HS-27A (cell line): ENCODE data around the gene RPAIN.

ENCODE experiments used
- DNase-seq: peaks from one replicate; pipeline ENCODE4 v3.0.0-alpha.2; 2012; ENCODE audit warnings: low read depth, missing footprints

RPAIN gene, protein sequence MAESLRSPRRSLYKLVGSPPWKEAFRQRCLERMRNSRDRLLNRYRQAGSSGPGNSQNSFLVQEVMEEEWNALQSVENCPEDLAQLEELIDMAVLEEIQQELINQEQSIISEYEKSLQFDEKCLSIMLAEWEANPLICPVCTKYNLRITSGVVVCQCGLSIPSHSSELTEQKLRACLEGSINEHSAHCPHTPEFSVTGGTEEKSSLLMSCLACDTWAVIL

DNA sequence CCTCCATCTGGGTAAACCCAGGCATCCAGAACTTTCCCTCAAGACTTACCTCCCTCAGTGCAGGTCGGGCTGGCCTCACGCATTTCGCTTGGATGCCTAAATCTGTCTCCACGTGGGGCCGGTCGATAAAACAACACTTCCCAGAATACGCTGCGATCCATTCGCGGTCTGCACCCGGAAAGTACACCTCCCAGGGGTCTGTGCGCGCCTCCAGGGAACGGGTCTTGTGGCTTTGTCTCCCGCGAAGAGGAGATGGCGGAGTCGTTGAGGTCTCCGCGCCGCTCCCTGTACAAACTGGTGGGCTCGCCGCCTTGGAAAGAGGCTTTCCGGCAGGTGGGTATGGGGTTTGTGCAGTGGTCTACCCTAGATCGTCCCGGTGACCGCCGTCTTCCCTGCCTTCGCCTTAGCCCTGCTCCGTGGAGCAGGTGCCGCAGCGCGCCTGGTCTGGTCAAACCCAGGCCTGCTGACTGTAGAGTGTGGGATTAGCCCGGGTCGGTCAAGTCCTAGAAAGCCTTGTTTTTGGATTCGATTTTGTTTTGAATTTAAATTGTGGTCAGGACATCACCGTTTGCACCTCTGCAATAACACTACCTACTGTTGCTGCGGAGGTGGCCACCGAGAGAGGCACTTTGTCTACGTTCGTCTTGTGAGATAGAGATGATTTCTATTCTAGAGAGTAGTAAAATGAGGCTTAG lies at the start of gene RPAIN:
TSS of gene RPAIN (plus strand) at position 224 of the 695 bp plus-strand sequence. CDS start at position 253, 29 bp downstream.
- DNase-seq, result no peak

DNA sequence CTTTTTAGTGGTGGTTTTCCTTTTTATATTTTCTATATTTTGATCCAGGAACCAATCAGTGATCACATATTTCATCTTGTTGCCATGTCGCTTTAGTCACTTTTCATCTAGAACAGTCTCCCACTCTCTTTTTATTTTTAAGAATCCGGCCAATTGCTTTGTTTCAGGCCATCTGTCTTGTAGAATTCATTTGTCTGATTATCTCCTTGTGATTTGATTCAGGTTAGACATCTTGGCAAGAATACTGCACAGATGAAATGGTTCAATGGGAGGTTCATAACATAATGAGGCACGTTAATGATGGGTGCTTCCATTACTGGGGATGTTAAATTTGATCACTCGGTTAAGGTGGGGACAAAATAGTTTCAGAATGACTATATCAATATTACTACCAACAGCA lies 49.6 kb upstream of the RPAIN start:
- no peak for DNase-seq

DNA sequence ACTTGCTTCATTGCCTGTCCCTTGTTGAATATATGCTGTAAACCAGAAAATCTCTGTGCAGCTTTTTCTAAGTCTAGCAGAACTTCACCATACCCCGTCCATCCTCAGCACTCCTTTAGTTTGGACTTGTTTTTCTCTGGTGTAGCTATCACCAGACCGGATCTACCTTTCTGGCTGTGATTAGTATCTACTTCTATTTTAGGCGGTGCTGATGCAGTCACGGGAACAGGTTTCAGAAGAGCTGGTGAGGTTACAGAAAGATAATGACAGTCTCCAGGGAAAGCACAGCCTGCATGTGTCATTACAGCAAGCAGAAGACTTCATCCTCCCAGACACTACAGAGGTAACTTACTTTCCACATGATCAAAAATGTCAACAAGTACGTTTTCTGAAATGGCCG lies 46.9 kb upstream of the RPAIN start:
- DNase-seq, result no peak

DNA sequence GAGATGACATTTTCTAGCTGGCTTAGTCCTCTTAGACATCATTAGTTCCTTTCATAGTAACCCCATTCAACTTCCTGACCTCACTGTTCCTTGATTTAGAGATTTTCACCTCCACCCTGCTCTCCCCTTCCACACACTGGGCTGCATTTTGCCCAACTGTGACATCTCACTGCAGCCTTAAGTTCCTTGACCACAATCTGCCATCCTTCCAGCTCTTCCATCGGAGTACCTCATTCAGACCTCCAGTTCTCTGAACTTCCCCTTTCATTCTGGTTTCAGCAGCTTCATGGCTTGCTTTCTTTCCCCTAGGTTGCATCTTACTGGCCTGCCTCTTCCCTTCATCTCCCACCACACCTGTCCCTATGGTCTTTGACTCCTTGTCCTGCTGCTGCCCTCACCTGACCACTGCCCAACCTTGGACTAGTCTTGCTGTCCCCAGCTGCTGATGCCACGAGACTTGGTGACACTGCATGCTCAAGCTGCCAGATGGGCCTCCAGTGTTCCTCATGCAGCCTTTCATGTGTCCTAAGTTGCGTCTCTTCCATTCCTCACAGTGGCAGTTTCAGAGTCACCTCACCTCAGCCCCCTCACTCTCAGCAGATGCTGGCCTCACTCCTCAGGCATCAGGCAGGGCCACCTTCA lies 41.3 kb upstream of the RPAIN start:
- DNase-seq, result no peak

DNA sequence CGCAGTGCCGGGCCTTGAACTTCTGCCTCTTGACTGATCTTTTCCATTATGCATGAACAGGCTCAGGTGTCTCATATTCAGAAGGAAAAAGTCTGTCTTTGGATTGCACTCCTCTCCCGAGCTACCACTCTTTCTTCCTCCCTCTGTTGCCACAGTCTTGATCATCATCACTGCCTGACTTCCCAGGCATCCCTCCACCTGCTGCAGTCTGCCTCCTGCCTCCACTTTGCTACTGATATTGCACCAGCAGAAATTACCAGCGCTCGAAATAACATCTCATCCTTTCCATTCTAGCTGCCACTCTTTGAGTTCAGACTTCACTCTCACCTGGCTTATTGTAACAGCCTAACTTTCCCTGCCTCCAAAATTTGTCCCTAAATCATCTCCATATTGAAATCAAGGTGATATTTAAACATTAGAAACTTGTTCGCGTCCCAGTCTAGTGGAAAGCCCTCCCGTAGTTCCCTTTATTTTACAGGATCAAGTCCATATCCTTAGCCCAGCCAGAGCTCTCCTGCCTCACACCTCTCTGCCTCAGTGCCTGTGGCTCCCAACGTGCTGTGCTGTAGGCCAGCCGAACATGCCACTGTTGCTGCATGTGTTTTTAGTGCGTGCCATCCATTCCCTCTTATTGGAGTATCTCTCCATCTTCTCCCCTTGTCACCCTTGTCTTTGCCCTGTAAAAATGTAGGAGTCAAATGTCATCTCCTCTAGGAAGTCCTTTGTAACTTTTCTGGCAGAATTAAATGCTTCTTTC lies 40.5 kb upstream of the RPAIN start:
- DNase-seq, result no peak

DNA sequence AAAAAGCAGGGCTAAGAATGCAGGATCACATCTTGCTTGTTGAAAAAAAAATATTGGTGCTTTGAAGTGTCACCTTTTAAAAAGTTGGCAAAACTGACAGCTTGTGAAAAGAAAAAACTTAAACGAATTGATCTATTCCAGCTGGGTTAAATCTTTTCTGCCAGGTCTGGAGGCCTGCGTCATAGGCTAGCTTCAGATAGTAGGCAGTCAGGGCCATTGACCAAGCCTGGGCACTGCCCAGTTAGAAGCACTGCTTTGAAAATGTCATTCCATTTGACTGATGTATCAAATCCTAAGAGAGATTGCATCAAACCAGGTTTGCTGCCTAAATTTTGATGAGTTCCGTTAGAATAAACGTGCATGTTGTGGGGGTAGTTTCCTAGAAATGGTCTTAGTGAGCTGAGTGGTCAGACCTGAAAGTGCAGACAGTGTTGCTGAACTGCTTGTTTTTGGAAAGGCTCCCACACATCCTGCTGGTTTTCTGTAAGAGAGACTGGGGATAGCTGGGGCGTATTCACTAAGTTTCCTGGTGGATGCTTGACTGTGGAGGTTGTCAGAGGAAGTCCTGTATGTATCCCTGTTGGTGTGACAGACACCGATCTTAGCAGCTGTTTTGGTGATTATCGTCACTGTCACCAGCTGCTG lies 39.4 kb upstream of the RPAIN start:
- DNase-seq, result no peak

DNA sequence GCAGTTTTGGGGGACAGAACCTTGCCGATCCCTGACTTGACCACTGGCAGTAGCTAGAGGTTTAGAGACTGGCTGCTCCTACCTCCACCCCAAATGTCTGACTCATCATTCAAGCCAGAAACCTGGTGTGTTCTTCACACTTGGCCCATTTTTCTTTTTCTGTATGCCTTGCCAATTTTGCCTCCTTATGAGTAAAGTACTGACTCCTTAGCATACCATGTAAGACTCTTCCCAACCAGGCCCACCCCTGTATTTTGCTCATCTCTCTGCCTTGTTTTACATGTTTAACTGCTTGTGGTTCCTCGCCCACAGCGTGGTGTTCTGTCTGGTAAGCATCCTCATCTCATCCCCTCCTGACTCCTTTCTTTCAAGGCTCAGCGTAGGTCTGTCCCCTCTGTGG lies 38.4 kb upstream of the RPAIN start:
- DNase-seq, result no peak

DNA sequence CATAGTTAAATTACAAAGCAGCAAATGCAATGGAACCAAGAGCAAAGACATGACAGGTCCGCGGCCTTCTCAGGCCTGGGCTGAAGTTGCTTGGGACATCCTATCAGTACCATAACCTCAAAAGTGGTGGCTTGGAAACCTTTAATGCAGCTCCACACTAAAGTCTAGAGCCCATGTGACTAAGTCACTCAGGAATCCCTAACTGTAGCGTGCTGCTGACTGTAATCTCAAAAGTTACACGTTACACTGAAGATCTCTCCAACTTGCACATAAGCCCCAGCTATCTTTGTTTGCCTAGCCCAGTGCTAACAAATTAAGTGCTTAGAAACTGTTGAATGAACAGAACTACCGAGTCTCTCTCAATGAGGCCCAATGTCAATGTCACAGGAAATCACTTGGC lies 28.3 kb upstream of the RPAIN start:
- no peak for DNase-seq

DNA sequence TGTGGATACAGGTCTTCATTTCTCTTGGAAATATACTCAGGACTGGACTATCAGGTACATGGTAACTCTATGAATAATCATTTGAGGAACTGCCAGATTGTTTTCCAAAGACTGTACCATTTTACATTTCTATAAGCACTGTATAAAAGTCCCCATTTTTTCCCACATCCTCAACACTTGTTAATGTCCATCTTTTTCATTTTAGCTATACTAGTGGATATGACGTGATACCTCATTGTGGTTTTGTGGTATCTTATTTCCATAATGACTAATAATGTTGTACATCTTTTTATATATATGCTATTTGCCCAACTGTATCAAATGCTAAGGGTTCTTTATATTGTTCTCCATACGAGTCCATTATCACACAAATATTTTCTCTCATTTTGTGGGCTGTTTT lies 23.4 kb upstream of the RPAIN start:
- no peak for DNase-seq

DNA sequence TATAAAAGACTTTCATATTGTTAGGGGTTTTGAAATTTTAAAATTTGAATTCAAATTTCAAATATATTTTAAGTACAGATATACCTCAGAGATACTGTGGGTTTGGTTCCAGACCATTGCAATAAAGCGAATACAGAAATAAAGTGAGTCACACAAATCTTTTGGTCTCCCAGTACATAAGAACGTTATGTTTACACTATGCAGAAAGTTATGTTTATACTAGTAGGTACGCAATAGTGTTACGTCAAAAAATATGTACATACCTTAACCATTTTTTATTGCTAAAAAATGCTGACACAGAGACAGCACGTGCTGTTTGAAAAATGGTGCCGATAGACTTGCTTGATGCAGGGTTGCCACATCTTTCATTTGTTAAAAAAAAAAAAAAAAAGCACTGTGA lies 20.2 kb upstream of the RPAIN start:
- DNase-seq, result no peak

DNA sequence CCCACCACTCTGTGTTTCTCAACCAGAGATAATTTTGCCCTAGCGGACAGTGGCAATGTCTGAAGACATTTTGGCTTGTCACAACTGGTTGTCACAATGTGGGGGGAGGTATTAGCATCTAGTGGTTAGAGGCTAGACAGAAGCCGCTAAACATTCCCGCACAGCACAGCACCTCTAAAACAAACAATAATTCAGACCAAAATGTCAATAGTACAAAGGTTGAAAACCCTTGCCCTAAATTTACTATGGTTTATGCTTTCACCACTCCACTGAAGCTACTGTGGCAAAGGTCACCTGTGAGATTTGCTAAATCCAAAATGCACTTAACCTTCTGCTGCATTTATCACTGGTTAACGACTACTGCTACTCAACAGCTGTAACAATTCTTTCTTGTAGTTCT lies 14.6 kb upstream of the RPAIN start:
- no peak for DNase-seq

DNA sequence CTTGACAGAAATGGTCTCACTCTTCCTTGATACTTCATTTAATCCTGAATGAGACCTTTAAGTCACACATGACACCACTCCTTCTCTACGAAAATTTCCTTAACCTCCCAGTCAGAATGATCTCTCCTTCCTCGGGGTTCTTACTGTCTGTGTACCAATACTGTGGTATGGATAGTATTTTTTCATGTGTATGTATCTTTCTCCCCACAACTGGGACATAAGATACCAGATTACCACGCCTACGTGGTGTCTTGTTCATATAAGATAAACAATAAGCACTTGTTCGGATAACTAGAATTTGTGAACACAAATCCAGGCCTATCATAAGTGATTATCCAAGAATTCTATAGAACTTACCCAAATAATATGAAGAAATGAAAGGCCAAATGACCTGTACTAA lies 11.8 kb upstream of the RPAIN start:
- DNase-seq, result no peak

DNA sequence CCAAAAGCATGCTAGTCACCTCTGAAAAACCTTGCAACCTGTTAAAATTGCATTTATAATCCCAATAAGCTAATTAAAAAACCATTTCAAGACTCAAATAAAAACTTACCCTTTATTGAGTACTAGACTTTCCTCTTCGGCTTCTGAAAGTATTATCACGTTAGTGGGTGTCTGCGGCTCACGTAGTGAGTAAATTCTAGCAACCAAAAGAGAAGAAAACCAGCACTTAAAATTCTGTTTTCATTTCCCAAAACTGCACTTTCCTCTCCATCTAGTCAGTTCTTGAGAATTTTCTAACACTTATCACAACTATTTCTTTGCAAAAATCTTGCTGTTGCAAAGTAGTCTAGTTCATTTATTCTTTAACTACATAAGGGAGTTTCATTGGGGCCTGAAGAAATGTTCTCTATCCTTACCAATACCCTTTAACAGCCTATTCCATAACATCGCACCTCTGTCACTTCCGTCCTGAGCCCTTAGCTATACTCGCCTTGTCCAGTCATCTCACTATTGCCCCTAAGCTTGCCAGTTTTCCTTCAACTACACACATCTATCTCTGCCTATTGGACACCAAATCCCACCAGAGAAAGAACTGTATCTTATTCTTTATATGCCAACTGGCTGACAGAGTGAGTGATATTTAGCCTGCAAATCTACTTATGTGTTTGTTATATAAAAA lies 9.2 kb upstream of the RPAIN start:
- no peak for DNase-seq

DNA sequence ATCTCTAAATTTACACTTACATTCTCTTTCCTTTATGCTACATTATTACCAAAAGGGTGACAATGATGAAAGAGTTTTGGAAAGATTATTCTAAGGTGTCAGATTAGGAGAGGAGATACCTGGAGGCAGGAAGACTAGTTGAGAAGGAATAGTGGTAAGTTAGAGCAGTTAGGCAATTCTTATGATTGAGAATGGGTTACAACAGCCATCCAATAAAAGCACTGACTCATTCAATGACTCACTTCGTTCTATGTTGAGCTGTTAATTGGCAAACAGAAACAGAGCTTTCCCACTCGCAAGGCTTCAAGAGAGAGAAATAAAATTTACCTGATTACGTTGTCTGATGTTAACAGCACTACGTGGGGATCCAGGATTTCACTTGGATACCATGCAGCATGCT lies 6.3 kb upstream of the RPAIN start:
- DNase-seq, result peak; percentile 29

DNA sequence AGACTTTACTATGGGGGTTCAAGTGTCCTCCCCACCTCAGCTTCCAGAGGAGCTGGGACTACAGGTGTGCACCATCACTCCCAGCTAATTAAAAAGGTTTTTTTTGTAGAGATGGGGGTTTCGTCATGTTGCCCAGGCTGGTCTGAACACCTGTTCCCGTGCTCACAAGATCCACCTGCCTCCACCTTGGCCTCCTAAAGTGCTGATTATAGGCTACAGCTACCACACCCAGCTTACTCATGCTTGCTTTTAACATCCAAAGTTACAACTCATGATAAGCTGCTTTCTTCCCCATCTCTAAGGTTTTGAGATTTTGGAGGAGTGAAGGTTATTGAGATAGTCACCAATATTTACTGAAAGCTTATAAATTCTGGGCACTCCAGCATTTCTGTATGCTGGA lies 3.1 kb upstream of the RPAIN start:
- DNase-seq, result no peak

DNA sequence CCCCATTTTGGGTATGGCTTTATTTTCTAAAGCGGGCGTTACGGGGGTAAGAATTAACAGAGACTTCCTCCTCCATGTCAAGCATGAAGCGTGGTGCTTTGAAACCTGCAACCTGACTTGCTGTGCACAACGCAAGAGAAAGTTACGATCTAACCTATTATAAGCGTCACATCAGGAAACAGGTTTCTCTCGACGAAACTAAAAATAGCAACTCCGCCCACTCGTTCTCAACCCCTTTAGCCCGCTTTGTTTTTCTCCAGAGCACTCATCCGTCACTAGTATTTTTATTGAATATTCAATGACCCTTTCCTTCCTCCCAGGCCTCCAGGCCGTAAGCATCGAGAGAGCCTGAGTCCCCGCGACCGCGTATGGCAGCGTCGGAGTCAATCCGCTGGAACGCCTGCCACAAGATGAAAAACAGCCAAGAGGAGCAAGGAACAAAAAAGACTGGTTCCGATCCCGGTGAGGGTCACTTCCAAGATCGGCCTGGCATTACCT lies 1.1 kb upstream of the RPAIN start:
- no peak for DNase-seq

DNA sequence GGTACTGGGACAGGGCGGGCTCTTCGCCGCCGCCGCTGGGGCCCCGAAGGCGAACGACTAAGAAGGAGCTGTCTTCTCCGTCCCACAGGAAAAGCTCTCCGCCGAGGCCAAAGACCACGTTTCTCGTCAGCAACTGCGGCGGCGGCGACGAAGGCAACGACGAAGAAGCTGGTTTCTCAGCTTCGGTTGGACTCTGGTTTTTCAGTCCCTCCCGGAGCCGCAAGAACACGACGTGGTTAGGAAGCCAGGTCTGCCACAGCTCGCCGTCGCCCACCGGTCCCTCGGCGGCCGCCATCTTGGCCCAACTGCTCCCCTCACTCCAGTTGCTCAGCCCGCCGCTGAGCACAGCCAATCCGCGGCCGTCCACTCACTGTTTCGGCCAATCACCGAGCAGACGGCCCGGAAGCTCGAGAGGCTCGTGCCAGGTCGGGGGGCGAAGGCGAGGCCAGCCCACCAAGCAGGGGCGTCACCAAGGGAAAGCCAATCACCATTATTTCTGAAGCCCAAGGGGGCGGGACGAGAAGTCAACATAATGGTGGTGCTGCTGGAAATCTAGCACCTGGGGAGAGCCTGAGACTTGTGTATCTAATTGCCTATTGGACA lies 525 bp upstream of the RPAIN start, which contains the start of gene NUP88:
TSS of gene NUP88 (minus strand) at position 307 of the 603 bp plus-strand sequence. CDS start at position 295, 12 bp downstream.
- peak; percentile 80 for DNase-seq

DNA sequence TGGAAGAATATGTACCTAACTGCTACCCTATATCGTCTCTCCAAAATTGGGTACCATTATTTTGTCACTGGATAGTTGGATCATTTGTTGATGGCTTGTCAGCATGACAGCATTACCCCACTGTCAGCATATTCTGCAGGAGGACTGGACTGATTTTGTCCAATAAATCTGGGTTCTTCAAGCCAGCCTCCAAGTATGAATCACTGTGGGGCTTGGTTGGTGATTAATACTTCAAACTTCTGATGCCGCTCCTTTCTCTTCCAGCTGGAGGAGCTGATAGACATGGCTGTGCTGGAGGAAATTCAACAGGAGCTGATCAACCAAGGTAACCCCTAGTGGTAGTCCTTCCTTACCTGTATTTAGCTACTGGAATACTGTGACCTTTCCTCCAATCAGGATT lies 2.5 kb downstream of the RPAIN start:
- DNase-seq, result no peak

DNA sequence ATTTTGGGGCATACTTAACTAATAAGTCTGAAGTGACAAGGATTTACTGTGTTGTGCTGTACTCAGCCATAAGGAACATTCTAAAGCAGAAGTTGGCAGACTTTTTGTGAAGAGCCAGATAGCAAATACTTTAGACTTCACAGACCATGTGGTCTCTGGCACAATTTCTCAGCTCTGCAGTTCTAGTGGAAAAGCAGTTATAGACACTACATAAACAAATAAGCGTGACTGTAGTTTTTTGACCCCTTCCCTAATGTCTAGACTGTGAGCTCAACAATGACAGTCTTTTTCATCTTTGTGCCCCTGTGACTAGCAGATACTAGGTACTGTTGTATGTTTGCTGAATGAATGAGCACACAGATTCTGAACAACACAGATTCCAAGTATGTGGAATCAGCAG lies 4.9 kb downstream of the RPAIN start:
- DNase-seq, result no peak

DNA sequence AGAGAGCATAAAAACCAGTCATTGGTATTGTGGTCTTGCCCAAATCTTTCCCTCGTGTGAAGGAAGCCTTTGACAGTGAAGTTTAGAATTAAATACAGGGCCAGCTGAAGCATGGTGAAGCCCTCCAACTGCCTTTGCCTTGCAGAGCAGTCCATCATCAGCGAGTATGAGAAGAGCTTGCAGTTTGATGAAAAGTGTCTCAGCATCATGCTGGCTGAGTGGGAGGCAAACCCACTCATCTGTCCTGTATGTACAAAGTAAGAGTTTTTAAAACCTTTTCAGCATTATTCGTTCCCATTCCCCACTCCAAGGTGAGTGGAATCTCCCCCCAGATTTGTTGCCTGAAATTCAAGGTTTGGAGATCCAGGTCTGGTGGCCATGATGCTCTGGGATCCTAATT lies 5.8 kb downstream of the RPAIN start:
- no peak for DNase-seq
